ENCODE data around the gene VIPR2. TPM values are rescaled to one million over a fixed set of nuclear protein-coding genes. Genes with fewer than 3 reads are reported as not detected.
A peak's percentile ranks its signal among the peaks of the same experiment; 100 is the strongest.

The VIPR2 gene
- total RNA-seq, 4 donors from 2014 or later, result 0.59 to 0.64 (median 0.60) TPM; not detected in 1

GRCh38 chr7:159063046-159063840 lies 81.4 kb downstream of the VIPR2 start:
- peak in 1 of 2 donors; percentile 77 for DNase-seq (ENCODE audit: low spot score in 2 of 2)
- WGBS, result 97% methylated on average over 15 of the region's 56 CpGs
- TF ChIP-seq POLR2A (IDR thresholded peaks at IDR 0.05), result no peak
- TF ChIP-seq POLR2AphosphoS5 (IDR thresholded peaks at IDR 0.05), result no peak
- TF ChIP-seq EP300 (IDR thresholded peaks at IDR 0.05), result no peak
- no peak for TF ChIP-seq CTCF (IDR thresholded peaks at IDR 0.05)
- no peak overlapping the region for H3K27ac ChIP-seq
- H3K27me3 ChIP-seq, result peaks cover 5% of the 10 kb centered on the region
- H3K4me3 ChIP-seq, result no peak overlapping the region
- H3K9me3 ChIP-seq, result no peaks in the 10 kb centered on the region
- no peaks in the 10 kb centered on the region for H3K36me3 ChIP-seq
- no peaks in the 10 kb centered on the region for H3K4me1 ChIP-seq

- Histone ChIP-seq H3K27ac (no peak overlapping the region), H3K4me3 (no peak overlapping the region), H3K36me3 (no peaks in the 10 kb centered on the region), H3K9me3 (no peaks in the 10 kb centered on the region), H3K4me1 (no peaks in the 10 kb centered on the region), H3K27me3 (peaks cover 5% of the 10 kb centered on the region)
- TF ChIP-seq POLR2AphosphoS5 (IDR thresholded peaks at IDR 0.05) (no peak), EP300 (IDR thresholded peaks at IDR 0.05) (no peak), CTCF (IDR thresholded peaks at IDR 0.05) (no peak), POLR2A (IDR thresholded peaks at IDR 0.05) (no peak)
- WGBS, result 77% methylated on average over 6 of the region's 8 CpGs
- no peak for DNase-seq (ENCODE audit: low spot score in 2 of 2)
These were observed 82.1 kb downstream of the VIPR2 start for GRCh38 chr7:159062569-159062968.

GRCh38 chr7:159061674-159062212 lies 82.9 kb downstream of the VIPR2 start:
- Histone ChIP-seq H3K27me3 (peaks cover 5% of the 10 kb centered on the region), H3K4me3 (no peak overlapping the region), H3K27ac (no peak overlapping the region), H3K9me3 (no peaks in the 10 kb centered on the region), H3K4me1 (no peaks in the 10 kb centered on the region), H3K36me3 (no peaks in the 10 kb centered on the region)
- 40% methylated on average over 29 of the region's 44 CpGs for WGBS
- TF ChIP-seq EP300 (IDR thresholded peaks at IDR 0.05), result no peak
- peak in 1 of 2 donors; percentile 69 for DNase-seq (ENCODE audit: low spot score in 2 of 2)

- Histone ChIP-seq H3K9me3 (no peaks in the 10 kb centered on the region), H3K4me3 (no peak overlapping the region), H3K36me3 (no peaks in the 10 kb centered on the region), H3K4me1 (no peaks in the 10 kb centered on the region), H3K27ac (no peak overlapping the region), H3K27me3 (peaks cover 5% of the 10 kb centered on the region)
- DNase-seq (ENCODE audit: low spot score in 2 of 2), result peak in 1 of 2 donors; percentile 47
- TF ChIP-seq EP300 (IDR thresholded peaks at IDR 0.05), result no peak
- TF ChIP-seq POLR2AphosphoS5 (IDR thresholded peaks at IDR 0.05), result no peak
- TF ChIP-seq CTCF (IDR thresholded peaks at IDR 0.05), result no peak
- TF ChIP-seq POLR2A (IDR thresholded peaks at IDR 0.05), result no peak
- WGBS, result 52% methylated on average over 4 of the region's 4 CpGs
These were observed 83.5 kb downstream of the VIPR2 start for GRCh38 chr7:159061209-159061608.

- H3K27me3 ChIP-seq, result peaks cover 5% of the 10 kb centered on the region
- no peak for DNase-seq (ENCODE audit: low spot score in 2 of 2)
- WGBS, result 89% methylated on average over 2 of the region's 2 CpGs
- no peaks in the 10 kb centered on the region for H3K36me3 ChIP-seq
- no peak overlapping the region for H3K27ac ChIP-seq
- no peak for TF ChIP-seq POLR2A (IDR thresholded peaks at IDR 0.05)
- TF ChIP-seq POLR2AphosphoS5 (IDR thresholded peaks at IDR 0.05), result no peak
- no peak for TF ChIP-seq EP300 (IDR thresholded peaks at IDR 0.05)
- no peak for TF ChIP-seq CTCF (IDR thresholded peaks at IDR 0.05)
- H3K9me3 ChIP-seq, result no peaks in the 10 kb centered on the region
- no peaks in the 10 kb centered on the region for H3K4me1 ChIP-seq
- H3K4me3 ChIP-seq, result no peak overlapping the region
These were observed 84.2 kb downstream of the VIPR2 start for GRCh38 chr7:159060440-159060839.

Data from suprapubic skin (tissue), 4 donors.